Upper lobe of left lung (tissue), 4 donors: ENCODE results near the gene TOGARAM1.

Experiments used
- POLR2AphosphoS5 ChIP-seq, 2 donors: sonication (generic); formaldehyde crosslinking; IDR thresholded peaks; one replicate each; pipeline ENCODE4 v1.5.1; 2017; ENCODE audit warnings: antibody characterized with exemption in 2 of 2
- TF ChIP-seq, protein P1 (sequence below), 6 experiments: fragments of 450-650 bp in 4 of 6; fragments of 200-600 bp in 2 of 6; sonication (generic) in 2 of 6; IDR thresholded peaks; one replicate each; pipeline ENCODE4 v1.5.1; 2016 to 2019; ENCODE audit warnings: antibody characterized with exemption in 6 of 6

DNA sequence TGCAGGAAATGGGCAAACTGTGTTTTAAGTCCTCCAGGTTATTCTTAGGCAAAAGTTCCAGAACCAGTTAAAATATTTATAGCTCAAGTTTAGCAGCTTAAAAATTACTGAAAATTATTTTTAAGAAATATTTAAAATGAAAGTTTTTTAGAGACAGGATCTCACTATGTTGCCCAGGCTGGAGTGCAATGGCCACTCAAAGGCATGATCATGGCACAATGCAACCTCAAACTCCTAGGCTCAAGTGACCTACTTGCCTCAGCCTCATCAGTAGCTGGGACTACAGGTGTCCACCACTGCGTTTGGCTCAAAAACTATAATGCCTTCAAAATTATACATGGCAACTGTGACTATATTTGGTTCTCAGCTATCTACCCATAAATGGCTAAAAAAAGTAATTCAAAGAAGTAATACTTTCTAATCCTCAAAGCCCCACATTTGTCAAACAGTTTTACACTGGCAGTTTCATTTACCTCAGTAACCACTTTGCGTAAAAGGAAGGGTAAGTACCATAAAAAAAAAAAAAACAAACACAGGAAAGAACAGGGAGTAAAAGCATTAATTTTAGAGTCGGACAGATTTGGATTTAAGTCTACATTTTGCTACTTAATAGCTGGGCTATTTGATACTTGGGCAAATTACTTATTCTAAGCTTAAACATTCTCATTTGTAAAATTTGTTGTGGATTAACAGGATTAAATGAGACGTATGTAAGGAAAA lies 9.4 kb upstream of the TOGARAM1 start:
- TF ChIP-seq, protein P1, sequence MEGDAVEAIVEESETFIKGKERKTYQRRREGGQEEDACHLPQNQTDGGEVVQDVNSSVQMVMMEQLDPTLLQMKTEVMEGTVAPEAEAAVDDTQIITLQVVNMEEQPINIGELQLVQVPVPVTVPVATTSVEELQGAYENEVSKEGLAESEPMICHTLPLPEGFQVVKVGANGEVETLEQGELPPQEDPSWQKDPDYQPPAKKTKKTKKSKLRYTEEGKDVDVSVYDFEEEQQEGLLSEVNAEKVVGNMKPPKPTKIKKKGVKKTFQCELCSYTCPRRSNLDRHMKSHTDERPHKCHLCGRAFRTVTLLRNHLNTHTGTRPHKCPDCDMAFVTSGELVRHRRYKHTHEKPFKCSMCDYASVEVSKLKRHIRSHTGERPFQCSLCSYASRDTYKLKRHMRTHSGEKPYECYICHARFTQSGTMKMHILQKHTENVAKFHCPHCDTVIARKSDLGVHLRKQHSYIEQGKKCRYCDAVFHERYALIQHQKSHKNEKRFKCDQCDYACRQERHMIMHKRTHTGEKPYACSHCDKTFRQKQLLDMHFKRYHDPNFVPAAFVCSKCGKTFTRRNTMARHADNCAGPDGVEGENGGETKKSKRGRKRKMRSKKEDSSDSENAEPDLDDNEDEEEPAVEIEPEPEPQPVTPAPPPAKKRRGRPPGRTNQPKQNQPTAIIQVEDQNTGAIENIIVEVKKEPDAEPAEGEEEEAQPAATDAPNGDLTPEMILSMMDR (IDR thresholded peaks at IDR 0.05), result no peak
- TF ChIP-seq POLR2AphosphoS5 (IDR thresholded peaks at IDR 0.05), result no peak
